K562 (cell line): ENCODE results near the gene KEL. TPM values are rescaled to one million over a fixed set of nuclear protein-coding genes. Genes with fewer than 3 reads are reported as not detected.
A peak's percentile ranks its signal among the peaks of the same experiment; 100 is the strongest.

ENCODE experiments used
- E4F1 ChIP-seq: fragments of 250-450 bp; sonication (Bioruptor Pico); IDR thresholded peaks from 2 replicates; pipeline ENCODE4 v1.5.0; 2021; ENCODE audit warnings: mild to moderate bottlenecking, borderline replicate concordance
- ESRRA ChIP-seq: fragments of 450-650 bp; IDR thresholded peaks from 2 replicates; pipeline ENCODE4 v1.6.1; 2014; ENCODE audit warnings: low read depth, mild to moderate bottlenecking, moderate library complexity, borderline replicate concordance
- L3MBTL2 ChIP-seq: fragments of 450-650 bp; IDR thresholded peaks from 2 replicates; pipeline ENCODE4 v1.6.1; 2016; ENCODE audit warnings: mild to moderate bottlenecking, moderate library complexity
- MEF2D ChIP-seq: conservative IDR thresholded peaks from 2 replicates; pipeline ENCODE4 v1.6.1; 2016; ENCODE audit warnings: low read depth, missing genetic modification characterization, missing compliant biosample characterization
- NFATC3 ChIP-seq: fragments of 450-650 bp; IDR thresholded peaks from 2 replicates; pipeline ENCODE4 v1.6.1; 2017; ENCODE audit warnings: mild to moderate bottlenecking
- POLR2AphosphoS5 ChIP-seq: IDR thresholded peaks from 2 replicates; pipeline ENCODE4 v1.6.1; 2011; ENCODE audit warnings: mild to moderate bottlenecking, low read depth, low read length, moderate library complexity; ENCODE audit not compliant: control insufficient read depth, insufficient read depth
- RBM17 ChIP-seq: fragments of 200-400 bp; formaldehyde crosslinking; IDR thresholded peaks from 2 replicates; pipeline ENCODE4 v1.6.1; 2017; ENCODE audit warnings: low read depth, mild to moderate bottlenecking, low read length, borderline replicate concordance
- RHOXF2B ChIP-seq: fragments of 250-450 bp; sonication (Bioruptor Pico); conservative IDR thresholded peaks from 2 replicates; pipeline ENCODE4 v1.5.1; 2021
- STAT5B ChIP-seq: fragments of 250-450 bp; sonication (Bioruptor Pico); IDR thresholded peaks from 2 replicates; pipeline ENCODE4 v1.8.0; 2021; ENCODE audit warnings: mild to moderate bottlenecking, inconsistent platforms
- TBP ChIP-seq: optimal IDR thresholded peaks from 2 replicates; pipeline ENCODE3; 2011; ENCODE audit warnings: low read depth, low read length, improper control_type of control experiment
- TCF3 ChIP-seq: sonication (generic); formaldehyde crosslinking; IDR thresholded peaks from 2 replicates; pipeline ENCODE4 v1.4.0; 2020; ENCODE audit warnings: mild to moderate bottlenecking, missing genetic modification reagents
- USF1 ChIP-seq: sonication (generic); formaldehyde crosslinking; IDR thresholded peaks from 2 replicates; pipeline ENCODE4 v1.9.0; 2022; ENCODE audit warnings: mild to moderate bottlenecking, missing genetic modification reagents
- YY1 ChIP-seq, 3 experiments: IDR thresholded peaks; 2 replicates each; pipeline ENCODE4 v1.6.1; 2011; ENCODE audit warnings: low read length in 2 of 3, mild to moderate bottlenecking in 2 of 3, moderate library complexity in 2 of 3, borderline replicate concordance in 1 of 3, control low read depth in 1 of 3, low read depth in 1 of 3; ENCODE audit not compliant: insufficient read depth in 3 of 3, insufficient replicate concordance in 2 of 3, control insufficient read depth in 1 of 3, insufficient read length in 1 of 3; ENCODE audit errors: extremely low read depth in 1 of 3
- ZNF436 ChIP-seq: fragments of 250-450, 450-650 bp; sonication (Bioruptor Pico); formaldehyde crosslinking; IDR thresholded peaks from 2 replicates; pipeline ENCODE4 v1.7.0; 2020; ENCODE audit warnings: mild to moderate bottlenecking
- ZNF589 ChIP-seq: fragments of 200-800 bp; sonication (Bioruptor generic); IDR thresholded peaks from 2 replicates; pipeline ENCODE4 v1.6.1; 2016; ENCODE audit warnings: low read depth, missing genetic modification characterization, missing compliant biosample characterization
- ZNF668 ChIP-seq: fragments of 250-450 bp; sonication (Bioruptor Pico); IDR thresholded peaks from 2 replicates; pipeline ENCODE4 v1.8.0; 2022; ENCODE audit warnings: mild to moderate bottlenecking, inconsistent platforms
- polyA plus RNA-seq, 8 experiments: library from polyadenylated mRNA; depleted of rRNA in 4 of 8; stranded (reverse) in 5 of 8; unstranded in 3 of 8; fragments of >200 nt; fragmentation: Nextera tagmentation in 2 of 8; fragmentation: Illumina TruSeq in 1 of 8; extraction: Ambion mirVana in 2 of 8; extraction: Trizol in 1 of 8; gene quantifications; 2 replicates each; pipeline versions ENCODE4 v1.2.1 to v1.2.3, GENCODE V29; 2011 to 2014; ENCODE audit warnings: inconsistent platforms in 1 of 8, missing spikeins in 1 of 8
- total RNA-seq, 7 experiments: library from RNA; depleted of rRNA in 6 of 7; stranded (reverse); fragments of >200 nt in 6 of 7; fragmentation: Illumina TruSeq in 2 of 7; extraction: Trizol in 2 of 7; gene quantifications; 2 replicates each; pipeline versions ENCODE4 v1.2.1 to v1.2.3, GENCODE V29; 2011 to 2021; ENCODE audit warnings: low replicate concordance in 1 of 7

Gene KEL
- total and polyA plus RNA-seq, 9 of the 15 experiments (the other 6 are each of a cell fraction or from before 2014, with no cell fraction given): 9.0 to 47.4 (median 22.2) TPM

GRCh38 chr7:143003393-143004051 lies 41.4 kb upstream of the KEL start (continued):
- no peak for TF ChIP-seq USF1 (CRISPR knock-in tag)
- no peak for TF ChIP-seq RBM17
- TF ChIP-seq ESRRA: no peak
- TF ChIP-seq TCF3 (CRISPR knock-in tag): no peak
- TF ChIP-seq ZNF668 (CRISPR knock-in tag): peak; percentile 65; the same call in 1 of the 2 replicates
- no peak for TF ChIP-seq TBP
- TF ChIP-seq L3MBTL2: peak; percentile 43; the same call in 1 of the 2 replicates
- TF ChIP-seq STAT5B: no peak
- TF ChIP-seq YY1 (IDR thresholded peaks at IDR 0.05; ENCODE audit: borderline replicate concordance in 1 of 3, control insufficient read depth in 1 of 3, extremely low read depth in 1 of 3, insufficient read depth in 3 of 3, insufficient read length in 1 of 3, insufficient replicate concordance in 2 of 3, low read depth in 1 of 3, low read length in 2 of 3): peak; percentile 64 to 93 (median 78)
- TF ChIP-seq NFATC3: no peak
- no peak for TF ChIP-seq ZNF436
- 0 out of 2 replicates have a peak, but pooled peaks have one; percentile 33 for TF ChIP-seq E4F1 (CRISPR knock-in tag)
- no peak for TF ChIP-seq ZNF589 (CRISPR knock-in tag)
- TF ChIP-seq MEF2D (tag): no peak
- no peak for TF ChIP-seq POLR2AphosphoS5
- no peak for TF ChIP-seq RHOXF2B
